HG02678 (cell line): ENCODE measurements around the gene RALBP1.

Experiments
- ATAC-seq: cut with Tn5 transposase; IDR thresholded peaks from one replicate; pipeline ENCODE4 v1.9.1; 2021; ENCODE audit warnings: mild to moderate bottlenecking, moderate library complexity; ENCODE audit not compliant: unreplicated experiment

The RALBP1 gene

GRCh38 chr18:9578306-9578705 is 103.0 kb downstream of the RALBP1 start:
- ATAC-seq: no peak

- ATAC-seq: no peak
Measured at GRCh38 chr18:9581667-9582066, 106.4 kb downstream of the RALBP1 start.

- no peak for ATAC-seq
Measured at GRCh38 chr18:9586814-9587213, 111.5 kb downstream of the RALBP1 start.
